Inflammatory macrophage treated with lipopolysaccharide for 4 hours (primary cell): ENCODE measurements around the gene PID1.

Source experiments
- DNase-seq: peaks from one replicate; pipeline ENCODE4 v3.0.0-alpha.2; 2020

PID1 gene, protein sequence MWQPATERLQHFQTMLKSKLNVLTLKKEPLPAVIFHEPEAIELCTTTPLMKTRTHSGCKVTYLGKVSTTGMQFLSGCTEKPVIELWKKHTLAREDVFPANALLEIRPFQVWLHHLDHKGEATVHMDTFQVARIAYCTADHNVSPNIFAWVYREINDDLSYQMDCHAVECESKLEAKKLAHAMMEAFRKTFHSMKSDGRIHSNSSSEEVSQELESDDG

DNA sequence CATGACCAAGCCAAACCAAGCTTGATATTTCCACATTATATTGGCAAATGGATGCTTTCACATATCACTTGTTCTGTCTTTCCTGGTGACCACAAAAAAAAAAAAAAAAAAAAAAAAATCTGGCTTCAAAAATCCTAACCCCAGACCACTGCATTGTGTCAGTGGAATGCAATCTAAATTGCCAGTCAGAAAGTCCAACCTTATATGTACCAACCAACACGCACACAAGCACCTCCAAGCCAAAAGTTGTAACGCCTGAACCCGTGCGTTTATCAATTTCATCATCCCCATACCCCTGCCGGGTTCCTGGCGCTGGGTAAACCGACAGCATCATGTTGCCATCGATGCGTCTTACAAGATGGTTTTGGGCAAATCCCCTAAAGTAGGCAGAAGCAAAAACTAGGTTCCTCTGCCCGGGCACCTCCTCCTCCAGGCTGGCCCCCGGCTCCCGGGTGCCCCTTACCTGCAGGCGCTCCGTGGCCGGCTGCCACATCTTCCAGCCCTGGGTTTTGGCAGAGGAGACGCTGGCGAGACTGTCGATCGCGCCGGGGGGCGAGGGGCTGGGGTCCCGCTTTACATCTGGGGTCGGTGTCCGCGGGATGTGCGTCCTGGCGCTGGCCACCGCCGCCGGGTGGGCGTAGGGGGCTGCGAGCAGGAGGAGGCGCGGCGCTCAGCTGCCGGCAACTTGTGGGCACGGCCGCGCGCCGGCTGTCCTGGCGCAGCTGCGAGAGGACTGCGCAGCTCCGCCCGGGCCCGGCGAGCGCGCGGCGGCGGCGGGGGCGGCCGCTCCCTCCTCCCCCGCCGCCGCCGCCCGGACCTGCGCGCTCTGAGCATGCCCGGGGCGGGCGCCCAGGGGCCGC lies at the start of gene PID1:
Gene PID1 (minus strand): TSS at position 737 of the 860 bp plus-strand sequence. CDS start 244 bp downstream, at position 493.
- peak; percentile 53 for DNase-seq

DNA sequence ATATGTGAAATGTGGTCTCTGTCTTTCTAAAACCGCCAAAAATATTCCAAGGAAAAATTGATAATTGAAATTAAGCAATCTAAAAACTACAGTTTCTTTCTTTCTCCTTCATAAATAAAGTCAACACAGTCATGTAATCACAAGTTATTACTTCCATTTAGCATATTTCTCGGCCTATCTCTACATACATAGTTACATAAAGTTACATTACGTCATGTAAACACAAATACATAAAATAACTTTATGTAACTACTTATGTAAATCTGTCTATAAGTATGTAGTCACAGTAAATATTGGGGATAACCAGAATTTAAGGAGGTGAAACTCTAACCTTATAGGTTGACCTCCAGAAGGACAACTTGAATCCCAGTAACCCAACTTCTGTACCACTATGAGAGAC lies 48.5 kb upstream of the PID1 start:
- no peak for DNase-seq

DNA sequence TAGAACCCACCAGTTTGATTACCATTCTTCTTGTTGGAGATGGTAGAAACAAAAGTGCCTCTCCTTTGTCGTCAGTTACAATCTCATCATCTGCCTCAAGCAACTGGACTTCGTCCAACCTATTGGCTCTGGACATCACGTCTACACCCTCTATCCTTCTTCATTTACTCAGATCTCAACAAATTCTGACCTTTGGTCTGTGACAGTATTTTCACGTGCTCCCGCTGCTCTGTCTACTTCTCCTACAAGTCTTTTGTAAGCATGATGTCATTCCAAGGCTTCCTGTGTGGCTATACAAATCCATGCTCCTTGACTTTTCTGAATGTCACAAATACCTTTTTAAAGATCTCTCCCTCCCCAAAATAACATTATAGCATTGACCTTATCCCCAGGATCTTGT lies 43.0 kb upstream of the PID1 start:
- DNase-seq, result peak; percentile 88

DNA sequence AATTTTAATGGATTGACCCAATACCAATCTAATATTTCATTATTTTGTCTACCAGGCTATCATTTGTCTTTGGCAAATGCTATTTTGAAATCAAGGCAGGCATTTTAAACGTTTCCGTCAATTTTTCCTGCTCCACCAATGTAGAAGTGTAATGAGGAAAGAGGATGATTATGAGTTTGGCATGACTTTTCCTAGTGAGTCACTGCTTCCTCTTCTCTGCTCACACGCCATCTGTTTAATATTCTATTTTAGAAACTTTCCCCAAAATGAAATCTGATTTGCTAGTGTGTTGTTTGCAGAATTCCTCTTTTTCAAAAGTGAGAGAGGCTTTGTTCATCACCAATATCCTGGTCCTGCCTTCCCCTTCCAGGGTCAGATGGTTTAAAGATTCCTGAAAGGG lies 42.5 kb upstream of the PID1 start:
- DNase-seq, result peak; percentile 95

DNA sequence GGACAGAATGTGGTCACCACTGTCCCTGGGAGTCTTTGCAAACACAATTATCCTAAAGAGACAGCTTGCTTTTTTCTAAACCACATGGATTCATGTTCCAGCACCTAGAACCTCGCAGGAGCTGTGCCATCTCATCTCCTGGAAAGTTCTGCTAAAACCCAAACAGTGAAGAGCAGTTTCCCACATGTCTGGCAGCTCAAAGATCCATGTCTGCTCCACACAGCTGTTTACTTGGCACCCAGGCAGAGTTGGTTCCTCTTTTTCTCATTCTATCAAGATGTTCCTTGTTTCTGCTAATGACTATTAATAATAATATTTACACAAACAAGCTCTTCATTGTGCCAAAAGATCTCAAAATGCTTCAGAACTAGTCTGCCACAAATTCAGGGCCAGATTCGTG lies 30.1 kb upstream of the PID1 start:
- DNase-seq, result peak; percentile 37

DNA sequence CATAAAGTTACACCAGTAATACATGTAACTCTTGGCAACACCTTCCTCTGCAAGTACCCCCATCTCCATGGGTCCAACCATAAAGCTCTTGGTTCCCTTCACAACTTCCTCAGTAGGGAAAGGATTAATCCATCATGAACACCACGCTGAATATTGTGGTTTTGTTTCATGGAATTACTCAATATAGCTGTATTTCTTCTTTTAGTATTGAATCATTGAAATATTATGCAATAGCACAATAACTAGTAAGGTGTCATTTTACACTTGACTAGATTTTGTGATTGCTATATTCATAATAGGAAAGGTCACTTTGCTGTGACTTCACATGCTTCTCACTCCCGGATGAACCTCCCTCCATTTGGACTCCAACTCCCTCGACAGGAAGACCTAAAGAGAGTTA lies 29.7 kb upstream of the PID1 start:
- DNase-seq, result peak; percentile 92

DNA sequence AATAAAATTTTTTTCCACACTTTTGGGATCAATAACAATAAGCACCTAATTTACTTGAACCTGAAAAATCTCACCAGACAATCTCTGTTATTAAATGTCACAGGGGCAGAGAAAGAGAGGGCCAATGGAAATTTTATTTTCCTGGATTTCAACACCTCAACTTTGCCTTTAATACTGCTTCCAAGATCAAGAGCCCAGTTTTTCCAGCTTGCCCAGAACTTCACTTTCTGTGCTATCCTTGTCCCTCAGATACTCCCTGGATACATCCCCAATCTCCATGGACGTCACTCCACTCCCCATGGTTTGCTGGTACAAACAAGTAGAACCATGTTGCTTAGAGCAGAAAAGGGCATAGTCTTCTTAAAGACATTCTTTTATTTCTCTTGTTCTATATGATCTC lies 29.3 kb upstream of the PID1 start:
- no peak for DNase-seq

DNA sequence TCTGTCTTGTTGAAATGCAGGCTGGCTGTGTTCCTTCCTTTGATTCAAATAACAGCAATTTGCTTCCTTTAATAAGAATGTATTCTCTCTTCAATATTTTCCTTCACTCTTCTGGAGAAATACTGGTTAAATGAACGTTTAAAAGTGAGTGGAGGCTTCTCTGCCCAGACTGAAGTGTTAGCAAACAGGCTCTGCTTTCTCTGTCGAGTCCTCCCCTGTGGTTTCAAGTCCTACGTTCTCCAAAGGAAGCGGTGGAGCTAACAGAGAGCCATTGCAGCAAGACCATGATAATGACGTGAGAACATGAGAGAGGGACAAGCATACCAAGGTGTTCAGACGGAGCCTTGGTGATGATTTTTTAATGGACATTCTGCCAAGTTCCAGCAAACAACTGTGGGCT lies 26.2 kb upstream of the PID1 start:
- DNase-seq, result peak; percentile 95

DNA sequence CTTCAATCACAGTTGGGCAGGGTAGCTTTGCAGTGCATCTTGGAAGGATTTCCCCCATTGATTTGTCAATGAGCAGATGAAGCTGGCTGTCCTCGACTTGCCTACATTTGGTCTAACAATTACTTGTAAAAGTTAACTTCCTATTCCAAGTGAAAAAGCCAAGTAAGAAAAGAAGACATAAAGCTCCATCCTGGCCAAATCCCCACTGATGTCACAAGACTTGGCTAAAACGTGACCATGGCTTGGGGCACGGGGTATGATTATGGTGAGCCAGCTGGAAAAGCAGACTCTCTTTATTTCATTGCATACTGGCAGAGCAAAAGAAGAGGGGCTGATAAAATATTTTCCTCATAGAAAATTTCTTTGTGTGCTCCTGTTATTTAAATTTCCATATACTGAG lies 25.4 kb upstream of the PID1 start:
- DNase-seq, result no peak

DNA sequence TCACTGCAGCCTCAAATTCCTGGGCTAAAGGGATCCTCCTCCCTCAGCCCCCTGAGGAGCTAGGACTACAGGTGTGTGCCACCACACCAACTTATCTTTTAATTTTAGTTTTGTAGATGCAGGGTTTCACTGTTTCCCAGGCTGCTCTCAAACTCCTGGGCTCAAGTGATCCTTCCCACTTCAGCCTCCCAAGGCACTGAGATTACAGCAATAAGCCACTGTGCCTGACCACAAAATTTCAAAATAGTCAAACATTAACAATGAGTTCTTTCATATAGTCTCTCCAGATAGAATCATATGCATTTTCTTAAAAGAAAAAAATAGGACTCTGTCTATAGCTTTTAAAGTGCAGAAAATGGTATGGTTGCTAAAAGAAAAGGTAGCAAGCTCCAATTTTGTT lies 24.9 kb upstream of the PID1 start:
- peak; percentile 83 for DNase-seq

DNA sequence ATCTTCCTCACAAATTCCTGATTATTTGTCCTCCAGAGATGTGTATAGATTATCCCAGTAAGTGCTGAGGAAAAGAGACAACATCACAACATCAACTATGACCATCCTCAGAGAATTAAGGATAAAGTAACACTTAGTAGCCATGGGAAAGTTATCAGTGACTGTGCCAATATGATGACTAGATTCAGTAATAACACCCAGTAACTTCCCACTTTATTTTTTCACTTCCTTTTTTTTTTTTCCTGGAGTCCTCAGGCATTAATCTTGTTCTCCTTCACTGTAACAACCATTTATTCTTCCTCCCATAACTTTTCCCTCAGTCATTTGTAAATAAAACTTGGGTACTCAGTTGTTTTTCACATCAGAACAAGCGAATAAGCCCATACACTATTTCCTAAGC lies 16.7 kb upstream of the PID1 start:
- DNase-seq, result peak; percentile 90

DNA sequence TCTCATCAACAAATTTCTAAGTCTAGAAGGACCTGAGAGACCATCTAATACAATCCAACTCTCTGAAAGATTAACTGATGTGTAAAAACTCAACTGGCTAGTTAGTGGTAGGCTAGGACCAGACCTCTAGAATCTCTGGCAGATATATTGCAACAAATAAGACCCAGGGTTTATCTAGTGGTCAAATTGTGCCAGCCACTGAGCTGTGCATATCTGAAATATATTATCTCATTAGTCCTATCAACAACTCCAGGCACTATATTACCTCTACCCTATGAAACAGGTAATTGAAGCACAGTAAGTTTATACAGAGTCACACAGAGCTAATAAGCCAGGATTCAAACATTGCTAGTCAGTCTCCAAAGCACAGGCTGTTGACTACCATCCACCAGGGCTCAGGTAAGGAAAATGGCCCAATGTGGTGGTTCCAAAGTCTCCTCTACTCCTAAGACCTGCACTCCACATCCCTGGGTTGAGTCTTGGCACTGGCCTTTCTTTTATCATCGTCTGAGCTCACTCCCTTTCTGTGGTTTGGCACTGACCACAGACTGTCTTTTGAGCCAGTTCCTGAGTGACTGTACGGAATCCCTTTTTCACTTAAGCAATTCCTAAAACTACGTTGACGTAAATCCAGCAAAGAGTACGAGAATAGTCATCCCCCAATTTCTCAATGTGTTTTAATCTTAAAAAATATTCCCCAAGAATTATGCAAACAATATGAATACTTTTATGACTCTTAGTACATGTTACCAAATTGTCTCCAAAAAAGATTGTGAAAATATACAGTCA lies 11.9 kb upstream of the PID1 start:
- peak; percentile 98 for DNase-seq

DNA sequence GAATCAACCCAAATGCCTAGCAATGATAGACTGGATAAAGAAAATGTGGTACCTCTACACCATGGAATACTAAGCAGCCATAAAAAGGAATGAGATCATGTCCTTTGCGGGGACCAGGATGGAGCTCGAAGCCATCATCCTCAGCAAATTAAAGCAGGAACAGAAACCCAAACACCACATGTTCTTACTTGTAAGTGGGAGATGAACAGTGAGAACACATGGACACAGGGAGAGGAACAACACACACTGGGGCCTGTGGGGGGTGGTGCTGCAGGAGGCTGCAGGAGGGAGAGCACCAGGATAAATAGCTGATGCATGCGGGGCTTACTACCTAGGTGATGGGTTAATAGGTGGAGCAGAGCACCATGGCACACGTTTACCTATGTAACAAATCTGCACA lies 8.4 kb upstream of the PID1 start:
- DNase-seq, result peak; percentile 34

DNA sequence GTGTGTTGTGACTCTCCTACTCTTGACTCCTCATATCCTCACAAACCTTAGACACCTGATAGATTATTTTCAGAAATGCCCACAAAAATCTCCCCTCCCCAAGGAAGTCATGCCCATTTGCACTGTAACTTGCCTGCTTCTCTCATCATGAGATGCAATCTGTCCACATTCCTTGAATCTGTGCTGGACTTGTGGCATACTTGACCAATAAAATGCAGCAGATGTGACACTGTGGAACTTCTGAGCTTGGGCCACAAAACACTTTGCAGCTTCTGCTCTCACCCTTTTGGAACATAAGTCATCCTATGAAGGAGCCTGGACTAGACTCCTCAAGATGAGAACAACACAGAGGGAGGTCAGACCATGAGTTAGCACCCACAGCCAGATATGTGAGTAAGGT lies 4.4 kb upstream of the PID1 start:
- DNase-seq, result no peak

DNA sequence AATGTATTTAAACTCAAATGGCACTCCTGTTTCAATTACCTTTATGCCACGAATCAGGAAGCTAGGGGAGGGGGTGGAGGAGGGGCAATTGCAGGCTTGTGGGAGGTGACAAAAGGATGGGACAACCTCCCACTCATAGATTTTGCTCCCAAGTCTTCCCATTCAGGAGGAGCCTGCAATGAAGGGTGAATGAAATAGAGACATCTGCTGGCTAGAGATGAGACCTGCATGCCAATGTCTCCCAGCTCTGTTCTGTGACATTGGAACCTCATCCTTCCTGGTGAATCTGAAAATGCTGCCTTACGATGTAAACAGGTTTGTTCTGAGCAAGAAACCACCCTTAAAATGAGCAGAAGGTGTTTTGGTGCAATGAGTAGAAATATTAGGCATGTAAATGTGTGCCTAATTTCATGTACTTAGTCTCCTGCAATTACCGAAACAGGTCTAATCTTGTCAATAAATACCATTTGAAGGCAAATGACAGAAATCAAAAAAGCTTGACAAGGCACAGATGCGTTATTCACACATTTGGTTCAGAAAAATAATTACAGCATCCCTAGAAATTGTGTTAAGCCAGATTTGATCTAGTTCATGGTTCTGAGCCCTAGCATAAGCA lies 2.7 kb upstream of the PID1 start:
- DNase-seq, result peak; percentile 57

DNA sequence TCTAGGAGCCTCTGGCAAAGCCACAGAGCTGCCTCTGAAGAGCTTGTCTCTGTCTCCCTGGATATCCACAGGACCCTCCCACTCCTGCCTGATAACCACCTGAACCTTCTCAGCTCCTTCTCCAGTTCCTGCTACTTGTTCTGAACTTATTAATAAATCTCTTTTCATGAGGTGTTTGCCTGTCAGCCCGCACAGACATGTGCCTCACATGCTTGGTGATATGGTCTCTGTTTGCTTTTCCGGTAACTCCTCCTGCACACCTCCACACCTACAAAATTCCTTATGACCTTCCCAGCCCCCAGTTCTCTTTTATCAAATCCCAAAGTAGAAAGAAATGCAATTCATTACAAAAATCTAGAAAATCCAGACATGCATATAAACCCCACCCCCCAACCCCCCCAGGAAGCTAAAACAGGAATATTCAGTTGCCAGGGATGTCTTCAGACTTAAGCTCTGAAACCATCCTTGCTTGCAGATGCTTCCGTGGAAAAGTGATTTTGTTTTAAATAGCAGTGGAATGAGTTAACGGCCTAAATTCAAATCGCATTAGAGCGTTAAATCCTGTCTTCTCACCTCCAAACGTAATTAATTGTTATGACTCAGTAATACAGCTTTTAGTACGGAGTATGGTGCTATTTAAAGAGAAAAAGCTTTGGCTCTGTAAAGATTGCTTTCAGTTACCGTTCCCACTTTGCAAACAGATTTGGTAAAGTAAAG lies 2.1 kb upstream of the PID1 start:
- no peak for DNase-seq

DNA sequence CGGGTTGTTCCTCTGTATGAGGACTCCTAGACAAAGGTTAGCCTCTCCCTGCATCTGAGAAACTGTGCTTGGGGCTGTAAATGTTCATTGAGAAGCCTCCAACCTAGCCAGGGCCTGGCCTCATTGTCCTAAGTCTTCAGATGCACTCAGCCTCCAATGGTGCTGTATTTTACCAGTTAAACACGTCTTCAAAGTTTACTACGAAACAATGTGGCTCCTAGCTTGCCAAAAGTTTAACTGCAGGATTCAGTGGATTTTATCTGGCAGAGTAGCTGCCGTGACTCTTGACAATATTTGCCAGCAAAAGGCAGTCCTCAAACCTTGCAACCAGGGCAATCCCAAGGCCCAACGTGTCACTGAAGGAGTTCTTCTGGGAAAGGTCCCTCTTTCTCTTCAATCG lies 1.1 kb downstream of the PID1 start:
- DNase-seq, result no peak

DNA sequence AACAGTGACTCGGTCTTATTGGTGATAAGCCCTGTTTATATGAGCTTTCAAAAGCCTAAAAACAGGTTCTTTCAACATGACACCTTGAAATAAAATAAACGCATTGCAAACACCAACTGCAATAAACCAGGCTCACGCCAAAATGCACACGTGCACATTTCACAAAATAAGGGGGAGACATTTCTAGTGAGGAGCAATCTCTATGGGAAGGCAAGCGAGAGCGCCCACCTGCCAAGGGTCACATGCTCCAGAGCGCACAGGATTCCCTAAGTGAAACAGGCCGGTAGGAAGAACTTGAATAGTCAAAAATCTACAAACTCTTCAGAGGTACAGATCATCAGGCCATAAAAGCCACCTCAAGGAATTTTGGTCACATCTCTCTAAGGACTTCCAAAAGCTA lies 1.9 kb downstream of the PID1 start:
- no peak for DNase-seq

DNA sequence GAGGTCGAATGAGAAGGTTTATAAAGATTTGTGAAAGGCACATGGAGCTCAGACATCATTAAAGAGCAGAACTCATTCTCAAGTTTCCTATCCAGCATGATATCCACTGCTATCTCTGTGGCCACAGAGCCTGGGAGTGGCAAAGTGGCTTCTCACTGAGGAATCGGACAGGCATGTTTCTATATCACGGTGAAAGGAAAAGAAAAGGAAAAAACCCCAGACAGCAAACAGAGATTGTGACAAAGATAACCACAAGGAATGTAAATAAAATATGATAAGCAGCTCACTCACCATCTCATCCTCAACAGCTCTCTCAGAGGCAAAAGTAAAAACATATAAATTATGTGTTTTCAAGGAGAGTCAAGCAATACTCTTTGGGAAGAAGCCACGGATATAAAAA lies 2.5 kb downstream of the PID1 start:
- DNase-seq, result no peak

DNA sequence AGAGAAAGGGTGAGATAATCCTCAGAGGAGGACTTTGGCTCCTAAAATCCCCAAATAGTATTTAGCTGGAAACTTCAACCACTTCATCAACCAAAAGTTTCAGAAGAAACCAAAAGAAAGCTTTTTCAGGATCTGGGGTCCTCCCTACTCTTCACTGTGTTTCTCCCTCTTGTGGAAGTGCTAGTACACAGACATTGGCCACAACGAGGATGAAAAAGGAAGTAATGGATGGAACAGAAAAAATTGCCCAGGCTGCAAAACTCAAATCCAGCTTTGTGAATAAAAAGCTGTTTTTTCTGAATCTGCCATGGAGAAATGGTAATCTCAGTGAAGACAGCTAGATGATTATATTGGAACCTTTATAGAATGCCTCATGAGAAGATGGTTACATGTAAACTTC lies 4.0 kb downstream of the PID1 start:
- peak; percentile 23 for DNase-seq

DNA sequence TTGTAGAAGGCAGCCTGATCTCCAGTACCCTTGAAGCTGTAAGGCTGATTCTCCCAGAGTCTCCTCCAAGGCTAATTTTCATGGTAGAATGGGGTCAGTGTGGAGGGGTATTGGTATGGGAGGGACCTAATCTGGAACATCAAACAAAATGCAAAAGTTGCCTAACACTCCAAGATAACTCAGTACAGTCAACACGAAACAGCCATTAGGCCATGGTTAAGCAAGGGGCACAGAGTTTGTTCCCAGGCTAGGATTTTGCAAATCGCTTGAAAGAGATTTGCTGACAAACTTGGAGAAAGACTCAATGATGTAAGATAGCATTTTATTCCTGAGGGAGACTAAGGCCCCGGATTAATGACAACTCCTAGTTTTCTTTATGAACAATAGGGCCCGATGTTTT lies 5.4 kb downstream of the PID1 start:
- no peak for DNase-seq

DNA sequence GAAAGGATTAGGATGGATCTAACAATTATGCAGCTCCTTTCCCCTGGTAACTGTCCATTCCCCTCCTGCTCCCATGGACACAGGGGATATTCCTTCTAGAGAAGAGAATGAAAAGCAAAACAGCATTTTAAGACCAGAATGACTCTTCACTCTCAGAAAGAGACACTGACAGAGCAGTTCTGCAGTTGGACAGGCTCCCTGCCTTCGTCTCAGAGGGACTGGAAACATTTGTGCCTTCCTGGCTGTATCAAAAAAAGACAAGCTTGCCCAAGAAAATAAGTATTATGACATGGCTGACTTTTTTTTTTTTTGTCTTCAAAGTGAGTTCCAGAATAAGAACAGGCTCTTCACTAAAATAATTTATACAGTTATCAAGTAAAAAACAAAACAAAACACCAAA lies 9.5 kb downstream of the PID1 start:
- DNase-seq, result no peak

DNA sequence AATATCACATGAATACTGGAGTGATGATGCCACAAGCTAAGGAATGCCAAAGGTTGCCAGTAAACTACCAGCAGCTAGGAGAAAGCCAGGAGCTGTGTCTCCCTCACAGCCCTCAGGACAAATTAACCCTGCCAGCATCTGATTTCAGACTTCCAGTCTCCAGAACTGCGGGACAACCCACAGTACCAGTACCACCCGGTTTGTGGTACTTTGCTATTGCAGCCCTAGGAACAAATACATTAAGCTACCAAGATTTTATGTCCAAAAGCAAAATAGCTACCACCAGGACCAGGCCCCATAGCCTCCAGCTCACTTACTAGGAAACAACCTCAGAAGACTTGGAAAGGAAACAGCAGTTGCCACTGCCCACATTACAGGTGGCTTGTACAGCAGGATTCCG lies 10.0 kb downstream of the PID1 start:
- no peak for DNase-seq
